Ascending aorta (tissue), 2 donors: ENCODE measurements around the gene MCUB. TPM values are rescaled to one million over a fixed set of nuclear protein-coding genes. Genes with fewer than 3 reads are reported as not detected.
A peak's percentile ranks its signal among the peaks of the same experiment; 100 is the strongest.

Experiments used
- DNase-seq, 2 donors: peaks; one replicate each; pipeline ENCODE4 v3.0.0-alpha.2; 2019; ENCODE audit warnings: low spot score in 2 of 2
- H3K27ac ChIP-seq, 2 donors: fragments of 200-600 bp; sonication (generic); one replicate each; pipeline ENCODE4 v1.5.1; 2016 to 2017; ENCODE audit warnings: mild to moderate bottlenecking in 1 of 2
- H3K27me3 ChIP-seq: fragments of 200-600 bp; sonication (generic); one replicate; pipeline ENCODE4 v1.5.1; 2017
- H3K36me3 ChIP-seq, 2 donors: fragments of 200-600 bp; sonication (generic); one replicate each; pipeline ENCODE4 v1.5.1; 2016
- H3K4me1 ChIP-seq, 2 donors: fragments of 200-600 bp; sonication (generic); one replicate each; pipeline ENCODE4 v1.5.1; 2016 to 2017; ENCODE audit warnings: mild to moderate bottlenecking in 1 of 2
- H3K4me3 ChIP-seq, 2 donors: fragments of 200-600 bp; sonication (generic); one replicate each; pipeline ENCODE4 v1.5.1; 2016 to 2017; ENCODE audit warnings: mild to moderate bottlenecking in 1 of 2
- H3K9me3 ChIP-seq, 2 donors: fragments of 200-600 bp; sonication (generic); one replicate each; pipeline ENCODE4 v1.5.1; 2016
- intact Hi-C: fragments of 100-400 bp; cut with DNase I; formaldehyde crosslinking; loops from one replicate; pipeline ENCODE4 v1.15.1; 2023
- total RNA-seq: library from RNA; depleted of rRNA; stranded (reverse); fragments of >200 nt; gene quantifications from one replicate; pipeline ENCODE4 v1.1.0, GENCODE V29; 2016
- TF ChIP-seq, protein P1 (sequence below), 3 experiments: fragments of 200-600 bp in 2 of 3; fragments of 450-650 bp in 1 of 3; sonication (generic) in 2 of 3; IDR thresholded peaks; one replicate each; pipeline ENCODE4 v1.5.1; 2016 to 2019; ENCODE audit warnings: antibody characterized with exemption in 3 of 3, mild to moderate bottlenecking in 1 of 3, moderate library complexity in 1 of 3

Gene MCUB
- total RNA-seq, 1 donor from 2014 or later: 430 TPM

DNA sequence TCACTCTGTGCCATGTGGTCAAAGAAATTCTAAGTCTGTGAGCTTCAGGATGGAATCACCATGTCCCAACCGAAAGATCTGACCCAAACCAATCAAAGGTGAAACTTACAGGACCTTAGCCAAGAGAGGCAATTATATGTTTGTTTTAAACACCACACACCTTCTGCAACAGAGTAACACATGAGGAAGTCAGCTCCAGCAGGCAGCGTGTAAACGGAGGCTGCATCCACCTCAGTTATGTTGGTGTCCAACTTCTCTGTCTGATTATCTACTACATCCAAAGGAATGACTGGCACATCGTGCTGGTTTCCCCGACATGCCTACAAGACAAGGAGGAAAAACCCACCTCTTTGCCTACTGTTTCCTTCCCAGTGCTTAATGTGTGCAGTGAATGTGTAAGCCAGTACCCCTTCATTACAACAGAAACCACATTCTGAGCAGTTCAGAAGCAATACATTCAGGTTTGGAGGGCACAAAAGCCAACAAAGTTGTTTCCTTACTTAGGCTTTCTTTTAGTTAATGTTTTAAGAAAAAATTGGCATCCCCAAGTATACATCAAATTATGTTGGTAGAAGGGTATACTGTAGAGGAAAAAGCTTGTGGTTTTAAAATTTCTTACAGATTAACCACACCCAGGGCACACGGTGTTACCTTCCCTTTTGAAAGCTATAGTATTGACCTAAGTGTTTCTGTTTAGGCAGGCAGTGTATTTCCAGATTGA is 130.8 kb downstream of the MCUB start:
- peaks cover 54 to 86% of the 10 kb centered on the region in 2 donors for H3K36me3 ChIP-seq
- no peak overlapping the region for H3K27ac ChIP-seq
- no peaks in the 10 kb centered on the region for H3K4me1 ChIP-seq
- intact Hi-C loops: no loop called here
- TF ChIP-seq, protein P1, sequence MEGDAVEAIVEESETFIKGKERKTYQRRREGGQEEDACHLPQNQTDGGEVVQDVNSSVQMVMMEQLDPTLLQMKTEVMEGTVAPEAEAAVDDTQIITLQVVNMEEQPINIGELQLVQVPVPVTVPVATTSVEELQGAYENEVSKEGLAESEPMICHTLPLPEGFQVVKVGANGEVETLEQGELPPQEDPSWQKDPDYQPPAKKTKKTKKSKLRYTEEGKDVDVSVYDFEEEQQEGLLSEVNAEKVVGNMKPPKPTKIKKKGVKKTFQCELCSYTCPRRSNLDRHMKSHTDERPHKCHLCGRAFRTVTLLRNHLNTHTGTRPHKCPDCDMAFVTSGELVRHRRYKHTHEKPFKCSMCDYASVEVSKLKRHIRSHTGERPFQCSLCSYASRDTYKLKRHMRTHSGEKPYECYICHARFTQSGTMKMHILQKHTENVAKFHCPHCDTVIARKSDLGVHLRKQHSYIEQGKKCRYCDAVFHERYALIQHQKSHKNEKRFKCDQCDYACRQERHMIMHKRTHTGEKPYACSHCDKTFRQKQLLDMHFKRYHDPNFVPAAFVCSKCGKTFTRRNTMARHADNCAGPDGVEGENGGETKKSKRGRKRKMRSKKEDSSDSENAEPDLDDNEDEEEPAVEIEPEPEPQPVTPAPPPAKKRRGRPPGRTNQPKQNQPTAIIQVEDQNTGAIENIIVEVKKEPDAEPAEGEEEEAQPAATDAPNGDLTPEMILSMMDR (IDR thresholded peaks at IDR 0.05): no peak
- no peak for DNase-seq
- no peak overlapping the region for H3K4me3 ChIP-seq
- no peaks in the 10 kb centered on the region for H3K9me3 ChIP-seq
- no peaks in the 10 kb centered on the region for H3K27me3 ChIP-seq

DNA sequence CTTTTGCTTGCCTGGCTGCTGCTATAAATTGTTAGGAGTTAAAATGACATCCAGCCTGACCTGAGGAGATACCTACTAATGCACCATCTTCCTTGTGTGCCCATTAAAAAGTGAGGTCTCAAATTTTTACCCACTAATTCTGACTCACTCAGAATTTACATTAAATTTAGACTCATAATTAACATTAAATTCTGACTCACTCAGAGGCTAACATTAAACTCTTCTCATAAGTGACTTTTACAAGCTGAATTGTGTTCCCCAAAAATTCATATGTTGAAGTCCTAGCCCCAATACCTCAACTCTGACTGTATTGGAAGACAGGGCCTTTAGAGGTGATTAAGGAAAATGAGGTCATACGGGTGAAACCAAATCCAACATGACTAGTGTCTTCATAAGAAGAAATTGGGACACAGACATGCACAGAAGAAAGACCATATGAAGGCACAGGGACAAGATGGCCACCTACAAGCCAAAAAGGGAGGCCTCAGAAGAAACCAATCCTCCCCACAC is 131.4 kb downstream of the MCUB start:
- H3K27ac ChIP-seq: no peak overlapping the region
- TF ChIP-seq, protein P1 (IDR thresholded peaks at IDR 0.05): no peak
- no peaks in the 10 kb centered on the region for H3K27me3 ChIP-seq
- no peaks in the 10 kb centered on the region for H3K9me3 ChIP-seq
- no peak for DNase-seq
- intact Hi-C loops: no loop called here
- no peaks in the 10 kb centered on the region for H3K4me1 ChIP-seq
- peaks cover 50 to 80% of the 10 kb centered on the region in 2 donors for H3K36me3 ChIP-seq
- no peak overlapping the region for H3K4me3 ChIP-seq

DNA sequence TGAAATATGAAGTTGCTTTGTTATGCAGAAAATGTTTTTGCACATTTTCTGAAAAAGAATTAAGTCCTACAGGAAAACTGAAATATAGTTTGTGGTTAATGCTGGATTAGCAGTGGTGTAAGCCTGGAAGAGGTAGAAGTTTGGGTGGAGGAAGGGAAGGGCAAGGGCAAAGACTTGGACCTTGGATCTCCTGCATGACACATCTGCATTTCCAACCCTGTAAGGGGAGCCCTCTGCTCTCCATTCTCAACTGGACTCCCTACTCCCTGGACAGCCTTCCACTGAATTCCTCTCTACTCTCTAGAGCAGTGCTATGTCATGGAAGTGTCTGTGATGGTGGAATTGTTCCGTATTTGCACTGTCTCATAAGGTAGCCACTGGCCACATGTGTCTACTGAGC is 138.6 kb downstream of the MCUB start:
- Histone ChIP-seq H3K4me1 (peaks cover 6 to 12% of the 10 kb centered on the region in 2 donors), H3K27me3 (no peaks in the 10 kb centered on the region), H3K9me3 (no peaks in the 10 kb centered on the region), H3K4me3 (no peak overlapping the region), H3K36me3 (peaks cover 8 to 27% of the 10 kb centered on the region in 2 donors), H3K27ac (no peak overlapping the region)
- intact Hi-C loops: no loop called here
- TF ChIP-seq, protein P1 (IDR thresholded peaks at IDR 0.05): no peak
- no peak for DNase-seq

DNA sequence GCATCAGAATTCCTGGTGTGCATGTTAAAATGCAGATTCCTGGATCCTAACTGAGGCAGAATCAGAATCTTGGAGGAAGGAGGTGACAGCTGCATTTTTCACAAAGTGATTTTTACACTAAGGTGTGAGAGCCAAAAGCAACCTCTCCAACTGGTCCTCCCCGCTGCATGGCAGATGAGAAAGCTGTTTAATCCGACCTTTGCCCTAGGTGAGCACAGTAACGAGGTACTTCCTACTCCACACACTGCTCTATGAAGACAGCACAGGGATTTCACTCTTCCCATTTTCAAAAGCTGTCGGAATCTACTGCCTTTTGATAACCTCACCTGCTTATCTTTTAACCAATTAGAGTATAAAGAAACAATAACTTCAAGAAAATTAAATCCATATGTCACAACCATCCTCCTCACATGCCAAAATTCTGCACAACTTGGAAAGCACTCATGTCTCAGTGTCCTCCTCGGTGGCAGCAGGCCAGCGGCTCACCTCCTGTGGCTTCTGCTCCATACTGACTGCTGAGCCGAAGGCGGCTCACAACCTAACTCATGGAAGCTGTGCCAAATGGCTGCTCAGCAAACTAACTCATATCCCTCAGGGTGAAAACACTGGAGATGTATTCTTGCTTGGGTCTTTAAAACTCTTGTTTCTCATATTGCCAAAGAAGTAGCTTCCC is 139.6 kb downstream of the MCUB start:
- H3K27me3 ChIP-seq: no peaks in the 10 kb centered on the region
- TF ChIP-seq, protein P1 (IDR thresholded peaks at IDR 0.05): no peak
- DNase-seq: no peak
- H3K9me3 ChIP-seq: no peaks in the 10 kb centered on the region
- no peak overlapping the region for H3K27ac ChIP-seq
- H3K4me3 ChIP-seq: no peak overlapping the region
- intact Hi-C loops: loop anchor here (5.0 kb wide), 1 partner anchor 267 kb away; the partner anchor contains the start of gene SEC24B
- peaks cover 6 to 15% of the 10 kb centered on the region in 2 donors for H3K4me1 ChIP-seq
- peaks cover 0 to 18% of the 10 kb centered on the region in 2 donors for H3K36me3 ChIP-seq

DNA sequence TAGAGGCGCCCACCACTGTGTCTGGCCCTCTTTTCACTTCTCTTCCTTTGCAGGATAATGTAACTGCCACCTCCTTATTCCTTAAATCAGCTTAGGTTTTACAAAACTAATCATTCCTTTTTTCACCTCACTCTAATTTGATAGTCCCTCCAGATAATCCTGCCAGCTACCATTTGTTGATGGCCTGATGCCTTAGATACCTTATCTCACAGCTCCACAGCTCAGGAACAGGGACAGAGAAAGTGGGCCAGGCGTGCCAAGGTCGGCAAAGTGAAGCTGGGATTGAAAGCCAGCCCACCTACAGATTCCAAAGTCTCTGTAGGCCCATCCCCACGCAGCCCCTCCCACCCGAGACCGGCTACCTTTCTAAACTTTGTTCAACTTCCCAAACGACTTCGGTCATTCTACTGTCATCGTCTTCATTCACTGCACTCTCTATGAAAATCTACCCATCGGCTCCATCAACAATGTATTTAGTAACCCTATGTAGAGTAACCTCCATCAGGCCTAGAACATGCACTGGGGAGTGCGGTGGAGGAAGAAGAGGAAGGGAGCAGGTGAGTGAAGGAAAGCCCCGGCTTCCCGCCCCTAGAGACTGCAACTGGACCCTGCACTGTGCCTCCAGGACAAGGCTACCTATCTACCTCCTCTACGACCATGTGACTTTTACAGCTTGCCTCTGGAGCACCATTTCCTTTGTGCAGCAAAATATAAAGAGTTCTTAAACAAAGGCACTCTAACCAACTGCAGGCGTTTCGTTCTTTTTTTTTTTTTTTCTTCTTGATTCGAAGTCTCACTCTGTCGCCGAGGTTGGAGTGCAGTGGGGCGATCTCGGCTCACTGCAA is 141.7 kb downstream of the MCUB start:
- DNase-seq: no peak
- Histone ChIP-seq H3K27me3 (no peaks in the 10 kb centered on the region), H3K4me1 (peaks cover 6 to 15% of the 10 kb centered on the region in 2 donors), H3K4me3 (peak overlapping the region; percentile 58 to 77), H3K36me3 (peaks cover 0 to 11% of the 10 kb centered on the region in 2 donors), H3K9me3 (no peaks in the 10 kb centered on the region), H3K27ac (peak overlapping the region; percentile 73 to 82)
- intact Hi-C loops: loop anchor here (2.0 to 5.0 kb wide), 3 partner anchors 115 to 1051 kb away; partner anchors contain the start of genes OSTC and SEC24B
- TF ChIP-seq, protein P1 (IDR thresholded peaks at IDR 0.05): no peak
